Activated gamma-delta T cell treated with anti-CD3 and anti-CD28 coated beads, Interleukin-2, amount 50 U/mL, for 16 hours (primary cell): Measurements from ENCODE around the gene NUTF2.
"Not testable (repeated sequence)": the region's sequence is repeated elsewhere in the genome, so short reads cannot be mapped to it uniquely, and the experiment has no call there.

Source experiments
- DNase-seq: peaks from one replicate; pipeline ENCODE4 v3.0.0-alpha.2; 2020; ENCODE audit warnings: low read depth

NUTF2 gene

DNA sequence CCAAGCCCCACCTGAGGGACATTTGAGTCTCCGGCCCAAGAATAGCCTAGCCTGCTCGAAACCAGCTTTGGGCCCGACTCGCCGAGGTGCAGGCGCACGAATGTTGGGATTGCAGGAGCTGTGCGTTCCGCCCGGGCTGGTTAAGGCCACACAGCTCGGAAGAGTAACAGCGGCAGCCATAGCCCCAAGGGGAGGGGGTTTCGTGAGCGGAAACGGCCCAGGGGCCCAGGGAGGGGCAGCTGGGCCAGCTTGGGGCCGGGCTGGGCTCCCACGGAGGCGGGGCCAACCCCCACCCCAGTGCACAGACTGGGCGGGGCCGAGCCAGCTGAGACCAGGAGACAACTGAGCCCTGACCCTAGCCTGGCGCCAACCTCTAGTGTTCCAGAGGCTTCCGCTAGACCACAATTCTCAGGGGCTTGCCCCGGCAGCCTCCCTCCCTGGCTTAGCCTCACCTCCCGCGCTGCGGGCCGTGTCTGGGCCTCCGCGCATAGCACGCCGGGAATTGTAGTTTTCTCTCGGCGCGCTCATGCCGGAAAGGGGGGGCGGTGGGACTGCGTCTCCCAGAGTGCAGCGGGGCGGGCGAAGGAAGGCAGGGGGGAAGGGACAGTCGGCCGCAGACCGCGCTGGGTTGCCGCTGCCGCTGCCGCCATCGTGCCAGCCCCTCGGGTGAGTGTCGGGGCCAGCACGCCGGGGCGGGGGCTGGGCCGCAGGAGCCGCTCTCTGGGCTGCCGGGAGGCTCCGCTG, at the start of gene NUTF2:
Gene NUTF2 (plus strand): TSS at position 614 of the 744 bp plus-strand sequence. CDS start 18,198 bp downstream, outside the sequence.
- DNase-seq: peak; percentile 91

DNA sequence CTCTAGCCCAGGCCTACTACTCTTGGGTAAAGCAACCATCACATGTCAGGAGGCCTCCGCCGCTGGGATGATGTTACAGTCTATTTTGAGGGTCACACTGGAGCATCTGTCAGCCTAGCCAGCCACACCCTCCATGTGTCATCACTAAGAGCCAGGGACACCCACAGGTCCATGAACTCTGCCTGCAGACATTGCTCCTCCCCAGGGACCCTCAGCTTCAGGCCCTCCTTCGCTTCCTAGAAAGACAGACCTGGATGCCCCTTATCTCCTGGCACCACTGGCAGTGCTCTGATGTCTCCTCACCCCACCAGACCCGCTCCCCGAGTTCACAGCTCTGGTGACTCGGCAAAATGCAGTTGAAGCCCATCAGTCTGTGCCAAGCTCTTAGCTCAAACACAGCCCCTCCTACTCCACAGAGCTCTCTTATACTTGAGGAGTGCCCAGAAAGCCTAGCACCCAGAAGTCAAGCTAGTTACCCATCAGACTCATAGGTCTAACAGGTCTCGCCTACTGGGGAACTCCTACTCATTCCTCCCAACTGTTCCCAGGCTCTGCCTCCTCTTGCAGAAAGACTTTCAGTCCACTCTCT, 46.3 kb upstream of the NUTF2 start:
- no peak for DNase-seq

DNA sequence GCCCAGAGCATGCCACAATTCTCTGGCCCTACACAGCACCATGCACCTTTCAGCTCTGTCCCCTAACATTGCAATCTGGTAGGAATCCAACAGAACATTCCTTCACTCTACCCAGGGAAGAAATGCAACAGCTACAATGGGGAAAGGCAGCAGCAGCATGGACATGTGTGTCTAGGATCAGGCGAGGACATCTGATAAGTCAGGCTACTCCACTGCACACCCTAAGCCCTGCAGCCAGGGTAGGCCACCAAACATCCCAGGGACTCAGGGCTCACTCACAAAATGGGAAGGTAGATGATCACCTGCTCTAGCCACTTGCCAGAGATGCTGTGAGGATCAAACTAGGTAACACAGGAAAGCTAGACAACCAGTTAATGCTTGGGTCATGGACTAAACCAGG, 45.5 kb upstream of the NUTF2 start:
- DNase-seq: no peak

DNA sequence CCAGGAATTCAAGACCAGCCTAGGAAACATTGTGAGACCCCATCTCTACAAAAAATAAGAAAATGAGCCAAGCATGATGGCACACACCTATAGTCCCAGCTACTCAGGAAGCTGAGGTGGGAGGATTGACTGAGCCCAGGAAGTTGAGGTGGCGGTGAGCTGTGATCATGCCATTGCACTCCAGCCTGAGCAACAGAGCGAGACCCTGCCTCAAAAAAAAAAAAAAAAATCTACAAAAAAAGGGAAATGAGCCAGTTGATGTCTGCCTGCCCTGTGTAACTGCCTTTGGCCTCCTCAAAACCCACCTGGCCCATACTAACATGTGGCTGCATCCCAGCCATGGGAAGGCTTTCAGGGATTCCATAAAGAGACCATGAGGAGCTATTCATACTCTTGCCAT, 44.9 kb upstream of the NUTF2 start:
- DNase-seq: no peak

DNA sequence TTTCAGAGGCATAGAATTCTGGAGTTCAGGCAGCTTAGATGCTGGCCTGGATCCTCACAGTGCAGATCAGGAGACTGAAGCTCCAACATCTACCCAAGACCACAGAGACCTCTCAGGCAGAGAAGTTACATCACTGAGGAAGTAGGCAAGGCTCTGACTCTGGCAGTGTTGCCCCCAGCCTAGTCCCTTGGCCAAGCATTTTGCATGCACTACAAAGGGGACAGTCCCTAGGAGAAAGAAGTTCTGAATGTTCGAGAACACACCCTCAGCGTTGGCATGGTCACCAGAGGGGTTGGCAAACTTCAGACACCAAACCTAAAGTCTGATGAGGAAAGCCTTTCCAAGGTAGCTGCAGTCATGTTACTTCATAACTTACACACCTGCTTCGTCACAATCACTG, 42.8 kb upstream of the NUTF2 start:
- DNase-seq: no peak

DNA sequence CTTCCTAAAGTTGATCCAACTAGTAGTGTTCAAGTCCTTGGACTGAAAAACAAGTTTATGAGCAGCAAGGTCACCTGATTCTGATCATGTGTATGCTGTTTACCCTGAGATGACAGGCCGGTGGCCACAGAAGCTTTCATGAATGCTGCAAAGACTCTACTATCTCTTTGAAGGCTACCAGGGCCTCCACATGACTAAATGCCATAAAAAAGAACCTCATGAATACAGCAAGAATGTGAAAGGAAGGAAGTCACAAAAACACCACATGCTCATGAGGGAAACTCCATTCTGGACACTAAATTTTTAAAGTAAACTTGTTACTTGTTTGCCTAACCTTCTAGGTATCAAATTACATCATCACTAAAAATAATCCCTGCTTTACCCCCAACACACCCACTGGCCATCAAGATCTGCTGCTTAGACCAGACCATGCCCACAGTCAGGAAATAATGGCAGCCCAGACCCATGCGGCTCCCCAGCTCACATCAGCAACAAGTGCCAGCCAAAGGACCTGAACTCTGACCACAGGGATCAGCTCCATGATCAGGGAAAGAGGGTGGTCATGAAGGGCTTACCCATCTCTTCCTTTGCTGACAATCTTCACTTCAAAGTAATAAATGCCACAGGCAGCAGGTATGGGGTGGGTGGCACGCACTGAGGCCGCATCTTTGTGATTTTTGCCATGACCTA, 41.7 kb upstream of the NUTF2 start:
- no peak for DNase-seq

DNA sequence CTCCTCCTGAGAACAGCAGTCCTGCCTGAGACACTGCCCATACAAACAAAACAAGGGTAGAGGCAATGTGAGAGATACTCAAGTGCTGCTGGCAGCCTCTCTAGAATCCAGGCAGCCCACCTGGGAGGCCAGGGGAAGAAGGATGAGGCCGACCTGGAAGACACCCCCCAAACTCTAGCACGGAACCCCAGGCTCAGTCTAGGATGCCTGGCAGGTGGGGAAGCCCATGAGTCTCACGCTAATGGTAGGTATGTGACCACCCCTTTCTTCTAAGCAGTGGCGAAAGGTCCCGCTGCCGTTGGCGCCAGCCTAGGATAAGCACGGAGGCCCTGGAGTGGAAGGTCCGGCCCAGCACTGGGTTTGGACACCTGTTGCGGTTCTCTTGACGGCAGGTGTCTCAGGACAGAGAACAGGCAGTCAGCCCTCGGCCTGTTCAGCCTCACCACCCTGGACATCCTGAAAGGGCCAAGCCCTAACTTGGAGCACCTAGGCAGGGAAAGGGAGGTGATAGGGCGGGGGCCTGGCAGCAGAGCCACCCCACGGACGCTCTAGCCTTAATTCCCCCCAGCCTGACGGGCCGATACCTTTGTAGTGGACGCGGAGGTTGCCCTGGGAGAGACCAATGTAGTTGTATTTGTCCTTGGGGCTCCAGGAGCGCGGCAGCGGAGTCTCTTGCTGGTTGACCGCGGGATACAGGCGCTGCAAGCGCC, 40.9 kb upstream of the NUTF2 start:
- DNase-seq: no peak

DNA sequence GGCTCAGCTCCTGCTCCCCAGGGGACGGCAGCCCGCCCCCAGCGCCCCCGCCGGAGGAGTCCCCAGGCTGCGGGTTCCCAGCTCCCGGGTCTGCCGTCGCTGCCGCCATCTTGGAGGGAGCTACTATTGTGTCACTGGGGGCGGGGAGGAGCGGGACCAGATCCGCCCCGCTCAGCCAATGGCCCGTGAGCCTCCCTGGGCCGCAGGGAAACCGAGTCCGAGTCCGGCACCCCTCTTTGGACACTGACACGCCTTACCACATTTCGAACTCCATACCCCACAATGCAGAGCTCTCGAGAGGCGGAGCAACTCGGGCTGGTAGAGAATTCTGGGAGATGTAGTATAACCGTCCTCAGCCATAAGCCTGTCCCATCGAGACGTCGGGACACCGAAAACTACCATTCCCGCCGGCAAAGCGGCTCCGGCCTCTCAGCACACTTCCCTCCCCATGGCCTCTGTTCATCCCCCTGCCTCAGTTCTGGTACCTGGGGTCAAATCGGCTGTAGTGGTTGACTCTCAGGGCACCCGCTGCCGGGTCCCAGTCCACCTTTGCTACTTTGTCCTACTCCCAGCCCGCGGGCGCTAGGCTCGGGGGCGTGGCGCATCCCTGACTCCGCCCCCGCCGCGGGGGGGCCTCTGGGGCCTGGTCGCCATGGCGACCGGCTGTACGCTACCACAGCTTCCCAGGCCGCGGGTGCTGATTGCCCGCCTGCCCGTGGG, 40.1 kb upstream of the NUTF2 start, which contains the start of the genes RANBP10 and TSNAXIP1:
Gene RANBP10 (minus strand): TSS at position 133 of the 720 bp plus-strand sequence. CDS start 24 bp downstream, at position 109.
Gene TSNAXIP1 (plus strand): TSS at position 462 of the 720 bp plus-strand sequence. CDS start 261 bp downstream, outside the sequence.
- peak; percentile 93 for DNase-seq

DNA sequence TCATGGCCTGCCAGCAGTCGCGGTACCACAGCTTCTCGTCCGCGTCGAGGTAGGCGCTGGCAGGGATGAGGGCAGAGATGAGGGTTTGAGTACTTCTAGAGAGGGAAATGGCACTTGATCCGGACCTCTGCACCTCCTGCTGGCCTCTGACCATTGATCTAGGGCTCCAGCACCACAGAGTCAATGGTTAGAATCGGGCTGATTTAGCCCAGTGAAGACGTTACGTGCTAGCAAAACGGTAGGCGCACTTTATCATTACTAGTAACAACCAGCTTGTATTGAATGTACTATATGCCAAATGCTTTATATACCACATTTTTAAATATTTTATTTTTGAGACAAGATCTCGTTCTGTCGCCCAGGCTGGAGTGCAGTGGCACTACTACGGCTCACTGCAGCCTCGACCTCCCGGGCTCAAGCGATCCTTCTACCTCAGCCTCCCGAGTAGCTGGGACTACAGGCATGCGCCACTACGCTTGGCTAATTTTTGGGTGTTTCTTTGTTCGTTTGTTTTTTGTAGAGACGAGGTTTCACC, 39.5 kb upstream of the NUTF2 start:
- no peak for DNase-seq

DNA sequence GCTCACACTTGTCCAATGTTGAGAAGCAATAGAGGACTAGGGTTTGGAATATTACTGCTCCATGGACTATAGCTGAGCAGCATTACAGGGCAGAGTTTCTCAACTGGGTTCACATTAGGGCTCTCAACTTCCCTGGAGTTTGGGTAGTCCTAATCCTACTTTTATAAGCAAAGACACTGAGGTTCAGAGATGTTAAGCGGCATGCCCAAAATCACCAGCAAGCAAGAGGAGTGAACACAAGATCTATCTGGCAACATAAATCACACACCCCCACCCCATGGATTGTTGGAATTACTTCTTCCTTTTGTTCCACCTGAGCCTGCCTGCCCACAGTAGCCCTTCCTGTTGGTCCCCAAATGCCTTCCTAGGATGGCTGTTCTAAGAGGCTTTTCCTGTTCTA, 34.8 kb upstream of the NUTF2 start:
- DNase-seq: no peak

DNA sequence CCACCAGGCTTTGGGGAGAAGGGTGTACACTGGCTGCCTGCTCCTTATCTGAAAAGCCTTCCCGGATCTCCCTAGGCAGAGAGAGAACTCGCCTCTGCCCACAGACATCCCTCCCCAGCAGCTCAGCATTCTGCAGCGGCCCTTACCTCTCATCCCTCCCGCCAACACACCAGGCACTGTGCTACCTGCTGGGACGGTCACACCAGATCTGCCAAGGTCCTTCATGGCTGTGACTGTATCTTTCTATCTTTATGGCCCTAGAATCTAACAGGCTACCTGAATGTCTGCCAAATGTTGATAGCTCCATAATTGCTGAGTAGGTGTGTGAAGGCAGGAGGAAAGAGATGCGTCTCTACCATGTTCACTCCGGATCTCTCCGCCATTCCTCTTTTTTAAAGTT, 32.2 kb upstream of the NUTF2 start:
- no peak for DNase-seq

DNA sequence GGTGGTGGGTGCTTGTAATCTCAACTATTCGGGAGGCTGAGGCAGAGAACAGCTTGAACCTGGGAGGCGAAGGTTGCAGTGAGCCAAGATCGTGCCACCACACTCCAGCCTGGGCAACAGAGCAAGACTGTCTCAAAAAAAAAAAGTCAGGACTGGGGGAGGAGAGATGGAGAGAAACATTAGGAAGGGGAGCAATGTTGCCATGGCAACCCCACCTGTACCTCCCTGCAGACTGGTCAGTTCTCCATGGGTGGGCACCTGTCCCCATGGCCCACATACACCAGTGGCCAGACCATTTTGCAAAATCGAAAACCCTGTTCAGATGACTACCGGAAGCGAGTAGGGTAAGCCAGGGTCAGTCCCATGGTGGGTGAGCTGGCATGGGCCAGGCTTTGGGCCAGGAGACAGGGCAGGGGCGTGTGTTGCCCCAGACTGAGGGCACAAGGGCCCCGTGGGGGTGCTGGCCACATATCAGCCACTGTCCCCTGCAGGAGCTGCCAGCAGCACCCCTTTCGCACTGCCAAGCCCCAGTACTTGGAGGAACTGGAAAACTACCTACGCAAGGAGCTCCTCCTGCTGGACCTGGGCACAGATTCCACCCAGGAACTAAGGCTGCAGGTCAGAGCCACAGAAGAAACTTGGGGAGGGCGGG, 26.0 kb upstream of the NUTF2 start:
- DNase-seq: no peak

DNA sequence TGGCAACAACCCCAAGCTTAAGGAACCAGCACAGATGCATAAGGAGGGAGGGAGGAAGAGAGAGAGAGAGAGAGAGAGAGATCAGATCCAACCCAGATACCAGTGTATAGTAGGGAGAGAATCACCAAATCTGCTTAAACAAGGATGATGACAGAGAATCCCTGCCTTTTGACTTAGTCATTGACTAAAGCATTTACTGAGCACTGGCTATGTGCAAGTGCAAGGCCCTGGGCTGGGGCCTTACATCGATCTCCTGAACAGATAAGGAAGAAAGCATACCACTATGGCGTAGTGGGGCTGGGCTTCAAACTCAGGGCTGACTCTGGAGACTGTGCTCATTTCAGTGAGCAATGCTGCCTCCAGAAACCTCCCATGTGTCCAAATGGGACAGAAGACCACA, 24.2 kb upstream of the NUTF2 start:
- DNase-seq: no peak

DNA sequence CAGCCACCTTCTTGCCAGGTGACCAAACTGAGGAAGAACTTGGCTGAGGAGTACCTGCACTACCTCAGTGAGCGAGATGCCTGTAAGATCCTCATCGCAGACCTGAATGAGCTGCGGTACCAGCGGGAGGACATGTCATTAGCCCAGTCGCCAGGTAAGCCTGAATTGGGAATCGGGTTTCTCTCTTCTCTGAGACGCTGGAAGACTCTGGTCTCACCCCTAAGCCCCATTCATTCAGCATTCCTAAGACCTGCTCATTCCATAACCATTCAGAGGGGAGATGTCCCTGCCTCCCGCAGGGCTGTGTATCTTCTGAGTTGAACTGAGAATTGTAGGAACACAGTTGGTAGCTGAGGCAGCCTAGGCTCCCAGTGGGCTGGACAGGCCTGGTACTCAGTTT, 21.6 kb upstream of the NUTF2 start:
- DNase-seq: no peak

DNA sequence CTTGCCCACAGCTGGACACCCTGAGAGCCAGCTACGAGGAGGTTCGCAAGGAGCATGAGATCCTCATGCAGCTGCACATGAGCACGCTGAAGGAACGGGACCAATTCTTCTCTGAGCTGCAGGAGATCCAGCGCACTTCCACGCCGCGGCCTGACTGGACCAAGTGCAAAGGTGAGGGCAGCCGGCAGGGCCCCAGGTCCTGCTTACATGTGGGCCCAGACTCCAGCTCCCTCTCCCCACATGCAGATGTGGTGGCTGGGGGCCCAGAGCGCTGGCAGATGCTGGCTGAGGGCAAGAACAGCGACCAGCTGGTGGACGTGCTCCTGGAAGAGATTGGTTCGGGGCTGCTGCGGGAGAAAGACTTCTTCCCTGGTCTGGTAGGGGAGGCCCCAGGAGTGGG, 20.8 kb upstream of the NUTF2 start:
- no peak for DNase-seq

DNA sequence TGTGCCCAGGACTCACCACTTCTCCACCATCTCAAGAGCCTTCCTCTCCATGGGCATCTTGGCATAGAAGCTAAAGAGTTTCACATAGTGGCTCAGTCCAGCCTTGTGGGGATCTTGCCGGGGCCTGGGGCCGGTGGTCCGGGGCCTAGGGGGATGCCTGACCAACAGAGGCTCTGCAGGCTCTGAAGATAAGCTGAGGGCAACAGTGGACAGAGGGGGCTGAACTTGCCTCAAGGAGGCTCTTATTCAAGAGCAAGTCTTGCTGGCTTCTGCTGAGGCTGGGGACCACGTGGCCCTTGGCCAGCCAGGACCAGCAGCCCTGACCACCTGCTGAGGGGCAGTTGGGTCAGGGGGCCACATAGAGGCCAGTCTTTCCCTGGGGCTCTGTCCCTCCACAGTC, 18.1 kb upstream of the NUTF2 start:
- no peak for DNase-seq

DNA sequence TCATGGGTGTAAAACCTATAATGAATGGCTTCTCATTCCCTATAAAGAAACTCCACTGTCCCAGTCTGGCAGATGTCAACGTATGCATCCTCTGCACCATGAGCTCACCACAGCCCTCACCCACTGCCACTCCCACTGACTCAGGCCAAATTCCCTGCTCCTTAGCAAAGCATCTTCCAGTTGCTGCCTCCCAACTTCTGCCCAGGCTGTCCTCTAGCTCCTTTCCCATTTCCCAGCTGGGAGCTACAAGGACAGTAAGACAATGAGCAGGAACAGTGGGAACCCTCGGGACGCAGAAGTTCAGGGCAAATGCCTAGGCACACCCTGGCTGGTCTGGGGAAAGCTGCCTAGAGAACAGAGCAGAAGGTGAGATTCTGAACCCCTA, 13.7 kb upstream of the NUTF2 start:
- no peak for DNase-seq

DNA sequence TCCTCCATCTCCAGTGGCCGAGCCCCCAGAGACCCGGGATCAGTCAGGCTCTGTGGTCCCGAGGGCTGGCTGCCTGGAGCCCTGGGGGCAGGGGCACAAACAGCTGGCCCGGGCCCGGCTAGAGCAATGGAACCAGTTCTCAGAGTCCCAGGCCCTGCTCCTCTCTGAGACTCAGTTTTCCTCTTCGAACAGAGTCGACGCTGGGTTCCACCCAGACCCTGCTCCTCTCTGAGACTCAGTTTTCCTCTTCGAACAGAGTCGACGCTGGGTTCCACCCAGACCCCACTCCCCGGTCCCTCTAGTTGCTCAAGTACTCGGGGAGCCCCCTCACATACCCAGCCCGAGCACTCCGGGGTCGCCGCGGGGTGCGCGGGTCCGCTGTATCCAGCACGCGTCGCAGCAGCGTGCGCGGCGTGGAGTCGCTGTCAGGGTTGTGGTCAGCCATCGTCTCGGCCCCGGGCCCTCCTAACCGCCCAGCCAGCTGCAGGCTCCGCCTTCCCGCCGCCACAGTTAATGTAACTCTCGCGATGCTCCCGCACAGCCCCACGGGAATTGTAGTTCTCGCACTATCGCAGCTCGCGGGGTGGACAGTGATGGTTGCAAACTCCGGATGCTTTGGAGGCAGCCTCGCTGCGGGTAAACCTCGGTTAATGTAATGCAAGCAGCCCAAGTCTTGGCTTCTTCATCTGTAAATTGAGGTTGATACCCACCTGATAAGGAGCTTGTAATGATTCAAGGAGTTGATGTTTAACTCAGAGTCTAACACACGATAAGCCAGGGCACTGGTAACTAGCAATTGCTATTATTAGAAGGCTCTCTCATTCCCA, 13.1 kb upstream of the NUTF2 start:
- peak; percentile 89 for DNase-seq

DNA sequence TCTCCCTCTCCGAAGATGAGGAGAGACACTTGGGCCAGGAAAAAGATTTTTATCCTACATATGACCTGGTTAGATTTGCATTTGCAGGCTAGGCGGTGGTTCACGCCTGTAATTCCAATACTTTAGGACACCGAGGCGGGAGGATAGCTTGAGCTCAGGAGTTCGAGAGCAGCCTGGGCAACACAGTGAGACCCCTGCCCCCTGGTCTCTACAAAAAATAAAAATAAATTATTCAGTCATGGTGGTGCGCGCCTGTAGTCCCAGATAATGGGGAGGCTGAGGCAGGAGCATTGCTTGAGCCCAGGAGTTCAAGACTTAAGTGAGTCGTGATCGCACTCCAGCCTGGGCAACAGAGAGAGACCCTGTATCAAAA, 12.5 kb upstream of the NUTF2 start:
- DNase-seq: no peak

DNA sequence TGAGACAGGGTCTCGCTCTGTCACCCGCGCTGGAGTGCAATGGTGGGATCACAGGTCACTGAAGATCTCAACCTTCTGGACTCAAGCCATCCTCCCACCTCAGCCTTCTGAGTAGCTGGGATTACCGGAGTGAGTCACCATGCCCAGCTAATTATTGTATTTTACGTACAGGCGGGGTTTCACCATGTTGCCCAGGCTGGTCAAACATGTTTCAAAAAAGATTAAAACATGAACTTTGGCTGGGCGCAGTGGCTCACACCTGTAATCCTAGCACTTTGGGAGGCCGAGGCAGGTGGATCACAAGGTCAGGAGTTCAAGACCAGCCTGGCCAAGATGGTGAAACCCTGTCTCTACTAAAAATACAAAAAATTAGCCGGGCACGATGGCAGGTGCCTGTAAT, 9.5 kb upstream of the NUTF2 start:
- DNase-seq: not testable (repeated sequence)
